A549 (cell line): ENCODE data around the gene TBC1D1.

ENCODE experiments used
- CHD2 ChIP-seq: fragments of 150-350 bp; IDR thresholded peaks from 2 replicates; pipeline ENCODE4 v1.6.1; 2014; ENCODE audit warnings: low read length; ENCODE audit not compliant: partially characterized antibody
- CTCF ChIP-seq: fragments of >200 bp; sonication (Bioruptor Twin); formaldehyde crosslinking; IDR thresholded peaks from 3 replicates; pipeline ENCODE4 v1.5.1; 2016
- EHMT2 ChIP-seq: fragments of 200-600 bp; sonication (generic); IDR thresholded peaks from 2 replicates; pipeline ENCODE4 v1.6.1; 2016; ENCODE audit warnings: antibody characterized with exemption, low read depth, mild to moderate bottlenecking, moderate library complexity
- ESRRA ChIP-seq: fragments of 150-350 bp; IDR thresholded peaks from 2 replicates; pipeline ENCODE4 v1.6.1; 2014; ENCODE audit warnings: mild to moderate bottlenecking, low read length, borderline replicate concordance
- JUN ChIP-seq, 2 experiments: fragments of >200 bp; sonication (Bioruptor Twin); formaldehyde crosslinking; IDR thresholded peaks; 2 replicates in 1 of 2; 3 replicates in 1 of 2; pipeline ENCODE4 v1.6.1; 2016 to 2017
- JUNB ChIP-seq: fragments of >200 bp; sonication (Bioruptor Twin); formaldehyde crosslinking; IDR thresholded peaks from 2 replicates; pipeline ENCODE4 v1.6.1; 2016
- KDM5A ChIP-seq: fragments of 200-600 bp; sonication (generic); IDR thresholded peaks from 2 replicates; pipeline ENCODE4 v1.6.1; 2016; ENCODE audit warnings: antibody characterized with exemption, mild to moderate bottlenecking
- MAFK ChIP-seq: fragments of 450-650 bp; IDR thresholded peaks from 2 replicates; pipeline ENCODE4 v1.6.1; 2014; ENCODE audit not compliant: partially characterized antibody
- MAX ChIP-seq: IDR thresholded peaks from 2 replicates; pipeline ENCODE4 v1.6.1; 2012
- NR3C1 ChIP-seq: fragments of >200 bp; sonication (Bioruptor Twin); formaldehyde crosslinking; IDR thresholded peaks from 3 replicates; pipeline ENCODE4 v1.6.1; 2017
- POLR2A ChIP-seq: IDR thresholded peaks from 2 replicates; pipeline ENCODE4 v1.6.1; 2012; ENCODE audit warnings: mild to moderate bottlenecking, low read length
- RAD21 ChIP-seq, 2 experiments: fragments of >200 bp in 1 of 2; sonication (Bioruptor Twin) in 1 of 2; formaldehyde crosslinking in 1 of 2; IDR thresholded peaks in 1 of 2; conservative IDR thresholded peaks in 1 of 2; 2 replicates in 1 of 2; 3 replicates in 1 of 2; pipeline ENCODE4 v1.6.1; 2012 to 2018; ENCODE audit warnings: inconsistent platforms in 1 of 2
- RFX5 ChIP-seq: fragments of 450-650 bp; IDR thresholded peaks from 2 replicates; pipeline ENCODE4 v1.7.1; 2014; ENCODE audit warnings: antibody characterized with exemption, mild to moderate bottlenecking, moderate library complexity
- USF2 ChIP-seq: fragments of 450-650 bp; IDR thresholded peaks from 2 replicates; pipeline ENCODE4 v1.6.1; 2014; ENCODE audit warnings: antibody characterized with exemption

GRCh38 chr4:38109370-38109769 lies 218.5 kb downstream of the TBC1D1 start:
- TF ChIP-seq CTCF (no peak), KDM5A (no peak), JUN (IDR thresholded peaks at IDR 0.05) (no peak), JUNB (no peak), USF2 (no peak), NR3C1 (no peak), MAFK (no peak), RAD21 (conservative IDR thresholded peaks at IDR 0.05 in 1 of 2, IDR thresholded peaks at IDR 0.05 in 1 of 2) (no peak), POLR2A (no peak), MAX (no peak), EHMT2 (no peak), ESRRA (no peak), RFX5 (no peak), CHD2 (no peak)
